Measurements from ENCODE around the gene NCAN. TPM values are rescaled to one million over a fixed set of nuclear protein-coding genes. Genes with fewer than 3 reads are reported as not detected.

Gene NCAN
- total and polyA plus RNA-seq, 2 of the 13 experiments (the other 11 are each of a cell fraction or from before 2014, with no cell fraction given), result not detected

GRCh38 chr19:19202707-19203011 is 9.1 kb upstream of the NCAN start (continued):
- TF ChIP-seq ZNF407 (CRISPR knock-in tag; IDR thresholded peaks at IDR 0.05; ENCODE audit: not compliant biosample characterization) (peak; percentile 25), ZNF274 (CRISPR knock-in tag; IDR thresholded peaks at IDR 0.05) (peak; percentile 49; the same call in 1 of the 2 replicates), ZNF710 (CRISPR knock-in tag; IDR thresholded peaks at IDR 0.05; ENCODE audit: borderline replicate concordance) (no peak), MIXL1 (CRISPR knock-in tag; IDR thresholded peaks at IDR 0.05) (no peak), PCBP1 (IDR thresholded peaks at IDR 0.05; ENCODE audit: borderline replicate concordance, low read depth, low read length) (no peak), ZNF333 (CRISPR knock-in tag; IDR thresholded peaks at IDR 0.05; ENCODE audit: borderline replicate concordance) (no peak), ZNF547 (CRISPR knock-in tag; IDR thresholded peaks at IDR 0.05) (no peak; the same call in 1 of the 2 replicates), ATAD3A (CRISPR knock-in tag; IDR thresholded peaks at IDR 0.05) (no peak), ZNF772 (CRISPR knock-in tag; IDR thresholded peaks at IDR 0.05) (no peak), RFXAP (CRISPR knock-in tag; IDR thresholded peaks at IDR 0.05; ENCODE audit: borderline replicate concordance) (no peak), ZXDC (CRISPR knock-in tag; IDR thresholded peaks at IDR 0.05) (no peak), ZNF773 (CRISPR knock-in tag; IDR thresholded peaks at IDR 0.05; ENCODE audit: borderline replicate concordance) (no peak), TFDP2 (CRISPR knock-in tag; IDR thresholded peaks at IDR 0.05) (no peak), NFE2L1 (CRISPR knock-in tag; IDR thresholded peaks at IDR 0.05; ENCODE audit: borderline replicate concordance) (no peak), FOXM1 (CRISPR knock-in tag; IDR thresholded peaks at IDR 0.05) (no peak), HHEX (CRISPR knock-in tag; IDR thresholded peaks at IDR 0.05) (no peak), MATR3 (CRISPR knock-in tag; IDR thresholded peaks at IDR 0.05) (no peak)

Data from HepG2 (cell line).